GM11168 (cell line): ENCODE data around the gene ALDH1A1.

ENCODE experiments used
- in situ Hi-C: fragments of 300-500 bp; cut with MboI; formaldehyde crosslinking; loops from one replicate; pipeline ENCODE4 v1.12.0; 2022; ENCODE audit warnings: low sequenced_read_pairs; ENCODE audit not compliant: unreplicated experiment

ALDH1A1 gene

GRCh38 chr9:72923077-72923476 is 29.8 kb downstream of the ALDH1A1 start:
- in situ Hi-C loops: no loop called here

- in situ Hi-C loops: no loop called here
Measured at GRCh38 chr9:72921888-72922654, 30.8 kb downstream of the ALDH1A1 start.

GRCh38 chr9:72919246-72919945 is 33.5 kb downstream of the ALDH1A1 start:
- in situ Hi-C loops: no loop called here

GRCh38 chr9:72917892-72918509 is 34.9 kb downstream of the ALDH1A1 start:
- in situ Hi-C loops: no loop called here

GRCh38 chr9:72915659-72916058 is 37.2 kb downstream of the ALDH1A1 start:
- in situ Hi-C loops: no loop called here

GRCh38 chr9:72914750-72915149 is 38.1 kb downstream of the ALDH1A1 start:
- in situ Hi-C loops: no loop called here

GRCh38 chr9:72913382-72914009 is 39.4 kb downstream of the ALDH1A1 start:
- in situ Hi-C loops: no loop called here

GRCh38 chr9:72912476-72913381 is 40.1 kb downstream of the ALDH1A1 start:
- in situ Hi-C loops: no loop called here

- in situ Hi-C loops: no loop called here
Measured at GRCh38 chr9:72911816-72912215, 41.0 kb downstream of the ALDH1A1 start.

- in situ Hi-C loops: no loop called here
Measured at GRCh38 chr9:72911247-72911775, 41.5 kb downstream of the ALDH1A1 start.

GRCh38 chr9:72909428-72909827 is 43.4 kb downstream of the ALDH1A1 start:
- in situ Hi-C loops: no loop called here

- in situ Hi-C loops: no loop called here
Measured at GRCh38 chr9:72907421-72907820, 45.4 kb downstream of the ALDH1A1 start.

- in situ Hi-C loops: no loop called here
Measured at GRCh38 chr9:72906810-72907209, 46.0 kb downstream of the ALDH1A1 start.

- in situ Hi-C loops: no loop called here
Measured at GRCh38 chr9:72905514-72906480, 47.1 kb downstream of the ALDH1A1 start.

- in situ Hi-C loops: no loop called here
Measured at GRCh38 chr9:72904267-72905093, 48.4 kb downstream of the ALDH1A1 start.

- in situ Hi-C loops: no loop called here
Measured at GRCh38 chr9:72903103-72903502, 49.8 kb downstream of the ALDH1A1 start.

GRCh38 chr9:72902268-72902667 is 50.6 kb downstream of the ALDH1A1 start:
- in situ Hi-C loops: no loop called here
